Endodermal cell (in vitro differentiated cells): ENCODE results near the gene SDK1. TPM values are rescaled to one million over a fixed set of nuclear protein-coding genes. Genes with fewer than 3 reads are reported as not detected.

Experiments used
- DNase-seq: peaks from one replicate; pipeline ENCODE4 v3.0.0-alpha.2; 2017
- H3K27ac ChIP-seq: 2 replicates; pipeline ENCODE4 v1.5.1; 2013; ENCODE audit warnings: mild to moderate bottlenecking, low read depth, low read length, moderate library complexity
- H3K27me3 ChIP-seq: 2 replicates; pipeline ENCODE4 v1.6.1; 2013; ENCODE audit warnings: mild to moderate bottlenecking, low read length, moderate library complexity; ENCODE audit not compliant: insufficient read depth, control insufficient read depth, poor library complexity, severe bottlenecking
- H3K36me3 ChIP-seq: 2 replicates; pipeline ENCODE4 v1.7.0; 2013; ENCODE audit warnings: mild to moderate bottlenecking, low read length, moderate library complexity; ENCODE audit not compliant: control insufficient read depth, insufficient read depth
- H3K4me1 ChIP-seq: one replicate; pipeline ENCODE4 v1.7.0; 2013; ENCODE audit warnings: low read length; ENCODE audit not compliant: control insufficient read depth, insufficient read depth
- H3K4me3 ChIP-seq: 2 replicates; pipeline ENCODE4 v1.5.1; 2013; ENCODE audit warnings: mild to moderate bottlenecking, low read length, moderate library complexity
- H3K9ac ChIP-seq: 2 replicates; pipeline ENCODE4 v1.6.1; 2013; ENCODE audit warnings: mild to moderate bottlenecking, low read length, moderate library complexity; ENCODE audit not compliant: poor library complexity, severe bottlenecking; ENCODE audit errors: extremely low read depth
- H3K9me3 ChIP-seq: 2 replicates; pipeline ENCODE4 v1.6.1; 2013; ENCODE audit warnings: mild to moderate bottlenecking, low read length, moderate library complexity; ENCODE audit not compliant: control insufficient read depth
- H3K27ac Mint-ChIP-seq: 2 replicates; pipeline ENCODE4 v1.8.0; 2020; ENCODE audit warnings: mixed read lengths
- H3K27me3 Mint-ChIP-seq: 2 replicates; pipeline ENCODE4 v1.8.0; 2021; ENCODE audit warnings: mild to moderate bottlenecking, mixed read lengths; ENCODE audit not compliant: insufficient read depth
- H3K36me3 Mint-ChIP-seq: 2 replicates; pipeline ENCODE4 v1.8.0; 2020; ENCODE audit warnings: low read depth, mixed read lengths
- H3K4me1 Mint-ChIP-seq: 2 replicates; pipeline ENCODE4 v1.8.0; 2020; ENCODE audit warnings: mixed read lengths
- H3K4me3 Mint-ChIP-seq: 2 replicates; pipeline ENCODE4 v1.8.0; 2020; ENCODE audit warnings: mild to moderate bottlenecking, moderate library complexity, mixed read lengths
- H3K9me3 Mint-ChIP-seq: 2 replicates; pipeline ENCODE4 v1.8.0; 2020; ENCODE audit warnings: mild to moderate bottlenecking, mixed read lengths
- CTCF ChIP-seq: fragments of 200-600 bp; sonication (generic); conservative IDR thresholded peaks from 2 replicates; pipeline ENCODE4 v1.5.0; 2021; ENCODE audit warnings: antibody characterized with exemption, mild to moderate bottlenecking
- WGBS, 2 experiments: methylation state at CpG; one replicate each; pipeline versions ENCODE4 v1.1.5 to v1.1.7; 2013; ENCODE audit warnings: missing lambda C conversion rate in 2 of 2, mixed read lengths in 1 of 2; ENCODE audit not compliant: insufficient coverage in 1 of 2, insufficient read length in 1 of 2; 5-methylcytosine and 5-hydroxymethylcytosine counted together
- total RNA-seq, 2 donors: library from RNA; stranded (reverse); fragmentation: NEBNext Ultra II Directional in 1 of 2; extraction: Animal tissue kit (Norgen Biotek cat#: 25700) in 1 of 2; gene quantifications; 2 replicates in 1 of 2; 3 replicates in 1 of 2; pipeline ENCODE4 v1.2.1, GENCODE V29; 2021

SDK1 gene
- total RNA-seq, 2 donors from 2014 or later = 22.7 to 23.1 TPM

- Mint-ChIP-seq H3K27me3 (peaks cover 2% of the 10 kb centered on the region), H3K27ac (no peak overlapping the region), H3K4me3 (no peak overlapping the region), H3K9me3 (no peaks in the 10 kb centered on the region), H3K4me1 (no peaks in the 10 kb centered on the region), H3K36me3 (no peaks in the 10 kb centered on the region)
- H3K36me3 ChIP-seq = no peaks in the 10 kb centered on the region
- no peaks in the 10 kb centered on the region for H3K27me3 ChIP-seq
- no peaks in the 10 kb centered on the region for H3K4me1 ChIP-seq
- peak; percentile 28 for DNase-seq
- no peak for TF ChIP-seq CTCF
- no peak overlapping the region for H3K4me3 ChIP-seq
- no peak overlapping the region for H3K27ac ChIP-seq
- no peak overlapping the region for H3K9ac ChIP-seq
- H3K9me3 ChIP-seq = no peaks in the 10 kb centered on the region
- 87 to 90% methylated on average over 5 to 14 of the region's 14 CpGs for WGBS, 2 experiments
Observed at GRCh38 chr7:4282434-4283223, 981.6 kb downstream of the SDK1 start.

GRCh38 chr7:4286351-4286750 lies 985.3 kb downstream of the SDK1 start:
- H3K36me3 Mint-ChIP-seq = no peaks in the 10 kb centered on the region
- H3K9me3 Mint-ChIP-seq = peaks cover 11% of the 10 kb centered on the region
- H3K4me1 ChIP-seq = no peaks in the 10 kb centered on the region
- no peak overlapping the region for H3K27ac Mint-ChIP-seq
- no peak overlapping the region for H3K9ac ChIP-seq
- H3K4me3 Mint-ChIP-seq = no peak overlapping the region
- H3K4me3 ChIP-seq = no peak overlapping the region
- no peaks in the 10 kb centered on the region for H3K4me1 Mint-ChIP-seq
- peak; percentile 48 for TF ChIP-seq CTCF
- H3K9me3 ChIP-seq = peaks cover 4% of the 10 kb centered on the region
- no peaks in the 10 kb centered on the region for H3K36me3 ChIP-seq
- peak; percentile 33 for DNase-seq
- H3K27me3 ChIP-seq = no peaks in the 10 kb centered on the region
- H3K27me3 Mint-ChIP-seq = peaks cover 6% of the 10 kb centered on the region
- 77 to 85% methylated on average over 8 to 9 of the region's 9 CpGs for WGBS, 2 experiments
- H3K27ac ChIP-seq = no peak overlapping the region

GRCh38 chr7:4288791-4289394 lies 987.8 kb downstream of the SDK1 start:
- no peak for TF ChIP-seq CTCF
- H3K27me3 Mint-ChIP-seq = peaks cover 6% of the 10 kb centered on the region

More at GRCh38 chr7:4288791-4289394, 987.8 kb downstream of the SDK1 start:
- DNase-seq = no peak
- Histone ChIP-seq H3K36me3 (no peaks in the 10 kb centered on the region), H3K4me1 (no peaks in the 10 kb centered on the region), H3K27me3 (no peaks in the 10 kb centered on the region), H3K4me3 (no peak overlapping the region), H3K27ac (no peak overlapping the region), H3K9me3 (peaks cover 27% of the 10 kb centered on the region), H3K9ac (no peak overlapping the region)
- Mint-ChIP-seq H3K27ac (no peak overlapping the region), H3K4me3 (no peak overlapping the region), H3K9me3 (peaks cover 31% of the 10 kb centered on the region), H3K36me3 (no peaks in the 10 kb centered on the region), H3K4me1 (no peaks in the 10 kb centered on the region)
- WGBS, 2 experiments = 91% methylated on average over 1 of the region's 1 CpG; no CpG with 5 or more reads in 1 of the 2 experiments
